ENCODE measurements around the gene VASN.

Gene VASN

DNA sequence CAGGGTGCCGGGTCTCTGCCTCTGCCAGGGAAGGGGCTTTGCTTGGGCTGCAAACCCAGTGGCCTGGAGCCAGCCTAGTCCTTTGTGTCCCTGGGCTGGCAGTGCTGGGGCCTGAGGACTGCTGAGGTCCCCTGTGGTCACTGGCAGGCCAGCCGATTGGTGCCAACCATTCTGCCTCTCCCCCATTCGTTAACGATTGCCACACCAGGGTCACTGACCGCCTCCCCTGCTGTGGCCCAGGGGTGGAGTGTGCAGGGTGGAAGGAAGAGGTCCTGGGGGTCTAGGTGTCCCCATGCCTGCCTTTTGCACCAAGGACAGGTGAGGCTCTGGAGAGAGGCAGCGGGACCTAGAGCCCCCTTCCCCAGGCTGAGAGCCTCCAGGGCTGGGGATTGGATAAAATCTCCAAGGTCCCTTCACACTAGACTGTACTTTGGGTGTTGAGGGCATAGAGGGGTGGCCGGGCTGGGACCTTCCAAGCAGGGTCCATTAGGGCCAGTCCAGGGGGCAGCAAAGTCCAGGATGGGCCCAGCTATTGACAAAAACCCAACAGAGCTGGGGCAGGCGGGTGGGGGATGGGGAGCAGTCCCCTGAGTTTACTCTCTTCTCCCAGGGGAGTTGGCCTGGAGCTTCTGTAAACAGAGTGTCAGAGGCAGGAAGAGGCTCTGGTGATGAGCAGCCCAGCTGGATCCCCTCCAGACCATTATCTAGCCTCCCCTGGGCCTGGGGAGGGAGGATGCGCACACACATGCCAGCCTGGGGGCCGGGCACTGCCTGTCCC, 1.1 kb downstream of the VASN start:
- DNase-seq (ENCODE audit: low spot score), result no peak

DNA sequence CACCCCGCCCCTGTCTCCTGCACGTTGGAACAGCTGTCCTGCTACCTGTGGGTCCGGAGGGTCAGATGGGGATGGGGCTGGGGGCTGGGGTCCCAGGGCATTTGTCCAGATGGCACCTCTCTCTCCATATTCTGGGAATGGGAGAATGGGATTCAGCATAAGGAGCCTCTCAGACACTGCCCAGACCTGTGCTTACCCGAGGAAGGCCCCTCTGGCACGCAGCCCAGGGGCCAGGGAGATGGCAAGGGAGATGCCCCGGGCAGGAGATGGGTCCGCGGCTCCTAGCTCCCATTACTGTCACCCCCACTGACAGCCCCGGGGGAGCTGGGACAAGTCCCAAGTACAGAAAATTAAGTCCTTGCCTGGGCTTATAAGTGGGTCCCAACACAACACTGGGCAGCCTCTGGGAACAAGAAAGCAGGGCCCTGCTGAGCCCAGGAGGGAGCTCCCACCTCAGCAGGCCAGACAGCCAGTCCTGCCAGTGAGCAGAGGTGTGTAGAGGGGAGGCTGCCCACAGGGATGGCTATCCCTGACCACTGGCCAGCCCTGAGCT, 1.8 kb downstream of the VASN start:
- no peak for DNase-seq (ENCODE audit: low spot score)

DNA sequence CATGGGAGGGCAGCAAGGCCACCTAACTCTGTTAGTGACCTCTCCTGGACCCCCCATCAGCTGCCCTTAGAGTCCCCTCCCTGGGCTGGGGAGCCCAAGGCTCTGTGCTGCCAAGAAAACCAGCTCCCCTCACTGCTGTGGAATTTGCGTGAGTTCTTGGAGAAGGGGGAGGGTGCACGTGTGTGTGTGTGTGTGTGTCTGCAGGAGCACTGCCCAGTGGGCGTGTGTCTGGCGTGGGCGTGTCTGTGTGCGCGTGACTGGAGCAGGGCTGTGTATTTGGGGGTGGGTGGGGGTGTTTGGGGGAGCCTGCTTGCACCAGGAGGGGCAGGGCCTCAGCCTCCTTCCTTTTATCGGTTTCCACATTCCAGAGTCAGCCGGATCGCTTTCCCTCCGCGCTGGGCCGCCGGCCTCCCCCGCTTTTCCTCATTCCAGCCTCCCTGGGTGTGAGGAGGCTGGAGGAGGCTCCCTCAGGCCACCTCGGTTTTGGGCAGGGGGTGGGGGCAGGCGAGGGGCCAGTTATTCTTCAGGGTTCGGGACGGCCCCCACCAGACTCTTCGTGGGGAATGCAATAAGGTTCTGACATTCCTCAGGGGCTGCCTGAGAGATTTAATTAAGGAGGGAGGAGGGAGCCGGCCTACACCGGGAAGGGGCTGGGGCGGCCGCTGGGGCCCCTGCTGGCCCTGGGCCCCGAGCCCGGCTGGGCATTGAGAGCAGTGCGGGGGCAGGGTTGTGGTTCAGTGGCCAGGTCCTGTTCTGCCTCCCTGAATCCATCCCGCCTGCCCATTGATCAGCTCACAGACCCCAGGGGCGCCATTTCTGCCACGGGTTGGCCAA, 2.5 kb downstream of the VASN start:
- peak; percentile 71 for DNase-seq (ENCODE audit: low spot score)

DNA sequence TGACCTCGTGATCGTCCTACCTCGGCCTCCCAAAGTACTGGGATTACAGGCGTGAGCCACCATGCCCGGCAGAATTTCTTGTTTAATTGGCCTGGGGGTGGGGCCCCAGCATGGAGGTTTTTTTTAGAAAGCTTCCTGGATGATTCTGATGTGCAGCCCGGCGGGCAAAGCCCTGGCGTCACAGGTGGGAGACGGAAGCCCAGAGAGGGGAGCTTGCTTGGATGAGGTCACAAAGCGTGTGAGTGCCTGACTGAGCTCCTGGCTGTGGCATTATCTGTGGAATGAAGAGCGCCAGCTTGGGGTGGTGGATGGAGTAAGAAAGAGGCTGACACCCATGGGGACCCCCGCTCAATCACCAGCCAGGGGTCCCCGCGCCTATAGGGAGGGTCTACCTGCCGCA, 4.1 kb downstream of the VASN start:
- DNase-seq (ENCODE audit: low spot score), result no peak

DNA sequence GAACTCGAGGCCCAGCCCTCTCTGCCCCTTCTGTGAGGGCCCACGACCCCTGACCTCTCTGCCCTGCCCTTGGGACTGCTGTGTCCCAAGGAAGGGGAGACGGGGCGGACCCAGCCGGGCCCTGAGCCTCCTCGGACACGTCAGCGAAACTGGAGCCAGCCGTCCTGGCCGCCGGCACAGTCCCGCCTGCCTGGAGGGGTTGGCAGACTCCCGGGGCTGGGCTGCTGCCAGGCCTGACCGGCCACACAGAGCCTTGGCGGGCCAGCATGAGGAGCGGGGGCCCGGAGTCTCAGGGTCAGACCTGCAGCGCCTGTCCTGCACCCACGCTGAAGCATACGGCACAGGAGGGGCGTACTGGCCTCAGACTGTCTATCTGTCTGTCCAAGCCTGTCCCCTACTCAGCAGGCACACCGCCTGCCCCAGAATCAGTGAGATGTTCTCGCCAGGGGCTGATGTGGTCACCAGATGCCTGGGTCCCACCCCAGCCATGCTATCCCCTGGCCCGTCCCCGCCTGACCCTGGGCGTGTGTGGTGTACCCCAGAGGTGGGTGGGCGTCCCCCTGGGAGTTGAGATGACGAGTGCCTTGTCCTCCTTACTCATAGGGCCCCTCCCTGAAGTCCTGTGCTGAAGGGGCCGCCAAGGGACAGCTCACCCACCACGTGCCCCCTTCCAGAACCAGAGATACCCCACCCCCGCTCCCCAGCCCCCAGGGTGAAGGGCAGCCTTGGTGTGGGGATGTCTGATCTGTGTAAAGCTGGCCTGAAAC, 4.7 kb downstream of the VASN start:
- DNase-seq (ENCODE audit: low spot score), result no peak

DNA sequence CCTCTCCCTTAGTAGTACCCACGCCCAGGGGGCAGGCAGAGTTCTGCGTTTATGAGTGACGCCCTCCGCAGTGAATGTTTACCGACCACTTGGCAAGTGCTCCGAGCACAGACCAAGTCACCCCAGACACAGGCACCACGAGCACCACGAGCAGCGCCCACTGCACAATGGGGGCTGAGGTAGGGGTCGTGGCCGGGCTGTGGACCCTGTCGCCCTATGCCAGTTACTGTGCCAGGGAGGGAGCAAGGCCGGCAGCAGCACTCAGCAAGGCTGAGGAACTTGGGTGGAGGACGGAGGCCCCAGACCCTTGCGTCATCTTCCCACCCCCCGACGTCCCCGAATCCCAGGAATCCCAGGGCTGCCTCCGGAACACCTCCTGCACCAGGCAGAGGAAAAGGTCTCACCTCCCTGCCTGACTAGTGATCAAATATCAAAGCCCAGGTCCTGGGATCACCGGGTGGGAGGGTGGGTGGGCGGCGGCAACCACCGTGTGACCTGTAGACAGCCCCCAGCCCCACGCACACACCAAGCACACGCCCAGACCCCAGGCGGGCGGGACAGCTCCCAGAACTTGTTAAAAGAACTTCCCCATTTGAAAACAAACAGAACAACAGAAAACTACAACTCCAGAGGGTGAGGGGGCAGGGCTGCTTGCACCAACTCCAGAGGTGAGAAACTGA, 5.4 kb downstream of the VASN start:
- no peak for DNase-seq (ENCODE audit: low spot score)

DNA sequence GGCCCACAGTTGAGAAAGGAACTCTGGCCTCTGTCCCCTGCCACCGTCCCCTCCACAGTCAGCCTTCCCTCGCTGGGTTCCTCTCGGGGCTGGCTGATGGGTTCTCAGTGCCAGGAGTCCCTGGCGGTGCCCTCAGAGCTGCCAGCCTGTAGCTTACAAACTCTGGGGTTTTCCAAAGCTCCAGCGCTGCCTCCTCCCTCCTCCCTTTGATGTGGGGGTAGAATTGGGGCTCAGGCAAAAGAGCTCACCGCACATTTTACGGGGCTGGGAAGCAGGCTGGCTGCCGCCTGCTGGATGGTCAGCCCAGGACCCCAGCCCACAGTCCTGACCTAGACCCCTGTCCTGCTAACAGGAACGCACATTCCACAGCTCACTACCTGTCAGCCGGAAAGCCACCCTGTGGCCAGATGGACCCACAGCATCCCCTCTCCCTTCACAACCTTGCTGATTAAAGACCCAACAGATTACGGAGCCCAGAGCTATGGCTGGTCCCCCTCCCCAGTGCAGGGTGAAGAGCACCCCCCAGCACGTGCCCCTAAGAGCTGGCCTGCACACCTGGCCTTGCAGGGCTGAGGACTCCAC, 6.0 kb downstream of the VASN start:
- no peak for DNase-seq (ENCODE audit: low spot score)

DNA sequence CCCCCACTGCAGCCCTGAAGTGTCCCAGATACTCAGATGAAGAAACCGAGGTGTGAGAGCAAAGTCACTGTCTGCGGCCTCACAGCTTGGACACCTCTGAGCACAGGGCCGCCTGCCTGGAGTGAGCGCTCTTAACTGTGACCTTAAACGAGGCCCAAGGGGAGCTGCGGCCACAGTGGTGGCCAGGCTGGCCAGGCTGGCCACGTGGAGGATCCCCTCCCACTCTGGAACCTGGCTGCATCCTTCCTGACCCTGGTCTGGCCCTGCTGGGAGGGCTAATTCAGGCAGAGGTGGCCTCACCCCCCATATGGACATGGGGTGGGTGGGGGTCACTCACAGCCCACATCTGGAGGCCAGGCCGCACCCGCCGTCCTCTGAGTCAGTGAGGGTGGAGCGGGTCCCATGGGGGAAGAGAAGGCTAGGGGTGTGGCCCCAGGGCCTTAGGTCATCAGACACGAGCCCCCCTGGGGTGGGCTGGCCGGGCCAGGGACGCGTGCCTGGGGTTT, 6.6 kb downstream of the VASN start:
- DNase-seq (ENCODE audit: low spot score), result no peak

DNA sequence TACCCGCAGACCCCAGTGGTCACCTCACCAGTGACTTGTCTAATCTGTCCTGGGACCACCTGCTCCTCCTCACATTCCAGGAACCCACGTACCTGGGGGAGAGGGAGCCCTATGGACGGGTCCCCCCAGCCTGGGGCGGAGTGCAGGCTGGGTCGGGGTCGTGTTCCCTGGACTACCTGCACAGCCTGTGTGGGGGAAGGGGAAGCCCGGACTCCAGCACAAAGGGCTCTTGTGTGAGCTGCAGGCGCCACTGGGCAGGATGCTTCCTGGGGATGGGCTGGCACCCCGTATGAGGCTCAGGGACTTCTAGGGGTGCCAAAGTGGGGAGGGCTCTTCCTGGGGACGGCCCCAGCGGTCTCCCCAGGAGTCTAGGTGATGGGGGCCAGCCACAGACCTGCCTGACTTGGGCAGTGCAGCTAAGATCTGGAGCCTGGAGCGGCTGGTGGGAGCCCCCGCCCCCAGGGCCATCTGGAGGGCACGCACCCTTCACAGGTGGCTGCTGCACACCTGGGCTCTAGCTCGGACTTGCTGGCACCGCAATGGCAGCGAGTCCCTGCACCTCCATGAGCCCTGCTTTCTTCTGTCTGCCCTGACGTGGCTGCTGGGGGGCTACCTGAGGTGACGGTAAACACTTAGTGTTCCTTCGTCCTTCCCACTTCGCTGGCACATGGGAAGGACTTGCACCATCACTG, 7.5 kb downstream of the VASN start:
- no peak for DNase-seq (ENCODE audit: low spot score)

DNA sequence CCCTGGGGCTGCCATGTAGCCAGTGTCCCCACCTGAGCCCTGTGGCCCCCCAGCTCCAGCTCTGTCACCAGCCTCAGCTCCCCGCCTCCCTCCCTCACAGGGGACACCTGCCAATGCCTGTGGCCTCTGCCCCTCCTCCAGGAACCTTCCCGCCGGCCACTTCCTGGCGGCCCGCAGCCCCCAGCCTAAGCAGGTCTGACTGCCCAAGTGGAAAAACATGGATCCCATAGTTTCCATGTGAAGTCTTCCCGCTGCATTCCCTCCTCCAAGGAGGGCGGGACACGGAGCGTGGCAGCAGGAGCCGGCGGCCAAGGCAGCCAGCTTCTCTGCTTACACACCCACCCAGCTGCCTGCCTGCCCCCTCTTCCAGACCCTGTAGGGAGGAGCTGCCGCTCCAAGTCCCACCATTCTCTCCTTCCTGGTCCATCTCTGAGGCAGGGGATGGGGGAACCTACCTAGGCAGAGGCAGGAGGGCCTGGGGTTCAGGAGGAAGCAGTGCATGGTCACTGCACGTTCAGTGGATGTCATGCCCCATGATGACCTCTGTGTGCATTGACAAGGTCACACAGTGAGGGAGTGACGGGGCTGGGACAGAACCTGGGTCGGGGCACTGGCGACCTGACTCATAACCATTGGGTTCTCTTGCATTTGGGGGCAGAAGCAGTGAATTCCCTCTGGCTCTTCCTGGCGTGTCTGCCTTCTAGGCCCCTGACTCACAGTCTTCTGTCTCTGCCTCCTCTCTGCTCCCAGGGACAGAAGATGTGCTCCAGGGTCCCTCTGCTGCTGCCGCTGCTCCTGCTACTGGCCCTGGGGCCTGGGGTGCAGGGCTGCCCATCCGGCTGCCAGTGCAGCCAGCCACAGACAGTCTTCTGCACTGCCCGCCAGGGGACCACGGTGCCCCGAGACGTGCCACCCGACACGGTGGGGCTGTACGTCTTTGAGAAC, 8.7 kb downstream of the VASN start:
- DNase-seq (ENCODE audit: low spot score), result no peak

DNA sequence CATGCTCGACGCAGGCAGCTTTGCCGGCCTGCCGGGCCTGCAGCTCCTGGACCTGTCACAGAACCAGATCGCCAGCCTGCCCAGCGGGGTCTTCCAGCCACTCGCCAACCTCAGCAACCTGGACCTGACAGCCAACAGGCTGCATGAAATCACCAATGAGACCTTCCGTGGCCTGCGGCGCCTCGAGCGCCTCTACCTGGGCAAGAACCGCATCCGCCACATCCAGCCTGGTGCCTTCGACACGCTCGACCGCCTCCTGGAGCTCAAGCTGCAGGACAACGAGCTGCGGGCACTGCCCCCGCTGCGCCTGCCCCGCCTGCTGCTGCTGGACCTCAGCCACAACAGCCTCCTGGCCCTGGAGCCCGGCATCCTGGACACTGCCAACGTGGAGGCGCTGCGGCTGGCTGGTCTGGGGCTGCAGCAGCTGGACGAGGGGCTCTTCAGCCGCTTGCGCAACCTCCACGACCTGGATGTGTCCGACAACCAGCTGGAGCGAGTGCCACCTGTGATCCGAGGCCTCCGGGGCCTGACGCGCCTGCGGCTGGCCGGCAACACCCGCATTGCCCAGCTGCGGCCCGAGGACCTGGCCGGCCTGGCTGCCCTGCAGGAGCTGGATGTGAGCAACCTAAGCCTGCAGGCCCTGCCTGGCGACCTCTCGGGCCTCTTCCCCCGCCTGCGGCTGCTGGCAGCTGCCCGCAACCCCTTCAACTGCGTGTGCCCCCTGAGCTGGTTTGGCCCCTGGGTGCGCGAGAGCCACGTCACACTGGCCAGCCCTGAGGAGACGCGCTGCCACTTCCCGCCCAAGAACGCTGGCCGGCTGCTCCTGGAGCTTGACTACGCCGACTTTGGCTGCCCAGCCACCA, 9.7 kb downstream of the VASN start:
- no peak for DNase-seq (ENCODE audit: low spot score)

DNA sequence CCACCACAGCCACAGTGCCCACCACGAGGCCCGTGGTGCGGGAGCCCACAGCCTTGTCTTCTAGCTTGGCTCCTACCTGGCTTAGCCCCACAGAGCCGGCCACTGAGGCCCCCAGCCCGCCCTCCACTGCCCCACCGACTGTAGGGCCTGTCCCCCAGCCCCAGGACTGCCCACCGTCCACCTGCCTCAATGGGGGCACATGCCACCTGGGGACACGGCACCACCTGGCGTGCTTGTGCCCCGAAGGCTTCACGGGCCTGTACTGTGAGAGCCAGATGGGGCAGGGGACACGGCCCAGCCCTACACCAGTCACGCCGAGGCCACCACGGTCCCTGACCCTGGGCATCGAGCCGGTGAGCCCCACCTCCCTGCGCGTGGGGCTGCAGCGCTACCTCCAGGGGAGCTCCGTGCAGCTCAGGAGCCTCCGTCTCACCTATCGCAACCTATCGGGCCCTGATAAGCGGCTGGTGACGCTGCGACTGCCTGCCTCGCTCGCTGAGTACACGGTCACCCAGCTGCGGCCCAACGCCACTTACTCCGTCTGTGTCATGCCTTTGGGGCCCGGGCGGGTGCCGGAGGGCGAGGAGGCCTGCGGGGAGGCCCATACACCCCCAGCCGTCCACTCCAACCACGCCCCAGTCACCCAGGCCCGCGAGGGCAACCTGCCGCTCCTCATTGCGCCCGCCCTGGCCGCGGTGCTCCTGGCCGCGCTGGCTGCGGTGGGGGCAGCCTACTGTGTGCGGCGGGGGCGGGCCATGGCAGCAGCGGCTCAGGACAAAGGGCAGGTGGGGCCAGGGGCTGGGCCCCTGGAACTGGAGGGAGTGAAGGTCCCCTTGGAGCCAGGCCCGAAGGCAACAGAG, 10.5 kb downstream of the VASN start:
- no peak for DNase-seq (ENCODE audit: low spot score)

DNA sequence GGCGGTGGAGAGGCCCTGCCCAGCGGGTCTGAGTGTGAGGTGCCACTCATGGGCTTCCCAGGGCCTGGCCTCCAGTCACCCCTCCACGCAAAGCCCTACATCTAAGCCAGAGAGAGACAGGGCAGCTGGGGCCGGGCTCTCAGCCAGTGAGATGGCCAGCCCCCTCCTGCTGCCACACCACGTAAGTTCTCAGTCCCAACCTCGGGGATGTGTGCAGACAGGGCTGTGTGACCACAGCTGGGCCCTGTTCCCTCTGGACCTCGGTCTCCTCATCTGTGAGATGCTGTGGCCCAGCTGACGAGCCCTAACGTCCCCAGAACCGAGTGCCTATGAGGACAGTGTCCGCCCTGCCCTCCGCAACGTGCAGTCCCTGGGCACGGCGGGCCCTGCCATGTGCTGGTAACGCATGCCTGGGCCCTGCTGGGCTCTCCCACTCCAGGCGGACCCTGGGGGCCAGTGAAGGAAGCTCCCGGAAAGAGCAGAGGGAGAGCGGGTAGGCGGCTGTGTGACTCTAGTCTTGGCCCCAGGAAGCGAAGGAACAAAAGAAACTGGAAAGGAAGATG, 11.2 kb downstream of the VASN start:
- DNase-seq (ENCODE audit: low spot score), result no peak

DNA sequence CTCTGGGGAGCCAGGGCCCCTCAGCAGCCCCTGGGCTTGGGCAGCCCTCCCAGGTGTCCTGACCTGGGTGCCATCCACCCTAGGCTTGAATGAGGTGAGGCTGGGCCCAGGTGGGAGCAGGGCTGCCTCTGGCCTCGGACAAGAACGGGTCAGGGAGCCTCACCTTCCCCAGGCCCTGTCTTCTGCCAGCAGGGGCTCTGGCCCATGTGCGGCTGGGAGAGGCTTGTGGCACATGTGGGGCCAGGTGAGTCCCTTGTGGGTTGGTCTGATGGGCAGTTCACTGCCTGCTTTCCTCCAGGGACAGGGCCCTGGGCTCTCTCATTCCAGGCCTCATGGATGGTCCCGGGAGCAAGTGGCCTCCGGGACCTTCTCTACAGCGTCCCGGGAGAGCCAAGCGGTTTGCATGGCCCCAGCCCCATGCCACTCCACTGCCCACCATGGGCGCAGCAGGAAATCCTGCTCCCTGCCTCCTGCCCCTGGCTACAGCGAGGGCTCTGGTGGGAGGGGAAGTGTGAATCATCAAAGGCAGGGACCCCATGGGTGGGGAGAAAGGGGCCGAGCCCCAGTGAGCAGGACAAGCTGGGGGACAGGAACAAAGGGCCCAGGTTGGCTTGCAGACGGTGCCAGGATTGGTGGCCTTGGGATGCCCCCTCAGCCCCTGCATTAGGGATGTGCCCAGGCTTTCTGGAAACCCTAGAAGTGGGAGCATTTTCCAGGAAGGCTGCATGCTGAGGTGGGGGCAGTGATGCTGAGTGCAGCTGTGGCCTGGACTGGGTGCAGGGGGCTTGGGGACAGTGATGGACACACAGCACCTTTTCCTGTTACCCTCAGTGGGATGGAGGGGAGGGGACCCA, 12.2 kb downstream of the VASN start:
- no peak for DNase-seq (ENCODE audit: low spot score)

DNA sequence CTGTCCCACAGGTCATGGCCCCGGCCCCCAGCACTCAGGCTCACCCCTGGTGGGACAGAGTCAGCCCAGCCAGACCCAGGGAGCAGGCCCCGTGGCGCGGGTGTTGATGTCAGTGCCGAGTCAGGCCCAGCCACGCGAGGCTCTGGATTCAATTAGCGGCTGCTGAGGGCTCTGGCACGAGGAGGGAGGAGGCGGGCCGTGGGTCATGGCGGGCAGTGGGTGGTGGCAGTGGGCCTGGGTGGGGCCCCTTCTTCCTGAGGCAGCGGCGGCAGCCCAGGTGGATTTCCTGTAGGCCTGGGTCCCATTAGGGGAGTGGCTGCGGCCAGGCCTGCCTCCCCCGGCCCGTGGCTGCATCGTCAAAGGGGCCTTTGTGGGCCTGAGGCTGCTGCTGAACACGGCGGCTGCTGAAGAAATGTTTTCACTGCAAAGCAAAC, 12.9 kb downstream of the VASN start:
- DNase-seq (ENCODE audit: low spot score), result no peak
